Measurements from ENCODE around the gene IFNA5. TPM values are rescaled to one million over a fixed set of nuclear protein-coding genes. Genes with fewer than 3 reads are reported as not detected.

The IFNA5 gene
- total and polyA plus RNA-seq, 10 of the 15 experiments (the other 5 are each of a cell fraction or from before 2014, with no cell fraction given), result not detected

DNA sequence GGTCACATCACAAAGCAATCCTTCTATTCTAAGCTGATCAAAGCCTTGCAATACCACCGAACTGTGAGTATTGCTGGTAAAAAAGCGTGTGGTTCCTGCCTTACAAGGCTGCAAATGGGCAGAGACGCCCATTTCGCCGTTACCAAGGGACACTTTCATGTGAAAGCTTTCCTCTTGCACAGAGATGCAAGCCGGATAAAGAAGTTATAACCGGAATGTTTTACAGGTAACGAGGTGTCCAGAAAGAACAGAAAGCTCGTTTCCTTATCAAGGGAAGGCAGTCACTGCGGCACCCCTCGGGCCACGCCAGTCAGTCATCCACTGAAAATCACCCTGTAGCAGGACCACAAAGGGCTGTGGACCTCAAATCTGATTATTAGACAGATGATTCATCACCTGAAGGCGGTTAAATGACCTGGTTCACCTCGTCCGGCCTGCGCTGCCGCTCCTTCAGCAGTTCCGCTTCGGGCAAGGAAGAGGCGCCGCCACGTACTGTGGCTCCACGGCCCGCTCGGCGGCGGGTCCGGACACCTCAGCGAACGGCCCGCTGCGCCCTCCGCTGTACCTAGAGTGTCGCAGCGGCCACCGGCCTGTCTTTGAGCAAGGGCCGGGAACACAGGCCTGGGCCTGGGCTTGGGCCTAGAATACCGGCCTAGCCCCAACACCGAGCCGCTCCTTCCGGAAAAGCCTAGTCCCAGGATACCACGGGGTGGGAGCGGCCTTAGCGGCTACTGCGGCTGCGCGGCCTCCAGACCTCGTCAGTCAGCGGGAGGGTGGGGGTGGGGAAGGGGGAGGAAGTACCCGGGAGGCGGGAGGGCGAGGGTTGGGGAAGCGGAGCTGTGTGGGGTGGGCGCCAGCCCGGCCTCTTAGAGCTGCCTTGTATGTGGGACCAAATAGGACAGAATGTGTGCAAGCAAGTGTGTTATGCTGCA, 29.9 kb upstream of the IFNA5 start, which contains the start of gene KLHL9 (continued):
- TF ChIP-seq CBFB (IDR thresholded peaks at IDR 0.05; ENCODE audit: low read depth) (0 out of 2 replicates have a peak, but pooled peaks have one; percentile 23), SIX5 (IDR thresholded peaks at IDR 0.05; ENCODE audit: low read depth, low read length, severe bottlenecking) (no peak), STAT3 (IDR thresholded peaks at IDR 0.05; ENCODE audit: low read depth, low read length) (no peak), NR2F1 (conservative IDR thresholded peaks at IDR 0.05) (peak; percentile 65; the same call in 1 of the 2 replicates), MYB (IDR thresholded peaks at IDR 0.05; ENCODE audit: borderline replicate concordance, low read depth, low read length) (no peak), MEF2B (IDR thresholded peaks at IDR 0.05; ENCODE audit: partially characterized antibody, poor library complexity, severe bottlenecking) (peak; percentile 28), NKRF (conservative IDR thresholded peaks at IDR 0.05) (peak; percentile 90), ASH2L (IDR thresholded peaks at IDR 0.05; ENCODE audit: borderline replicate concordance, low read depth) (no peak), MLLT1 (IDR thresholded peaks at IDR 0.05) (0 out of 2 replicates have a peak, but pooled peaks have one; percentile 40), ATF3 (IDR thresholded peaks at IDR 0.05; ENCODE audit: borderline replicate concordance, extremely low read depth, low read depth, low read length) (no peak), BACH1 (IDR thresholded peaks at IDR 0.05; ENCODE audit: borderline replicate concordance) (peak; percentile 67; the same call in 1 of the 2 replicates), ZNF687 (IDR thresholded peaks at IDR 0.05) (peak; percentile 92), POLR2AphosphoS5 (IDR thresholded peaks at IDR 0.05; ENCODE audit: low read length) (peak; percentile 87), IKZF1 (conservative IDR thresholded peaks at IDR 0.05) (peak; percentile 92), SREBF2 (IDR thresholded peaks at IDR 0.05; ENCODE audit: low read length) (no peak), MXI1 (IDR thresholded peaks at IDR 0.05; ENCODE audit: low read depth, low read length) (peak; percentile 76)
- TF ChIP-seq, protein P1, sequence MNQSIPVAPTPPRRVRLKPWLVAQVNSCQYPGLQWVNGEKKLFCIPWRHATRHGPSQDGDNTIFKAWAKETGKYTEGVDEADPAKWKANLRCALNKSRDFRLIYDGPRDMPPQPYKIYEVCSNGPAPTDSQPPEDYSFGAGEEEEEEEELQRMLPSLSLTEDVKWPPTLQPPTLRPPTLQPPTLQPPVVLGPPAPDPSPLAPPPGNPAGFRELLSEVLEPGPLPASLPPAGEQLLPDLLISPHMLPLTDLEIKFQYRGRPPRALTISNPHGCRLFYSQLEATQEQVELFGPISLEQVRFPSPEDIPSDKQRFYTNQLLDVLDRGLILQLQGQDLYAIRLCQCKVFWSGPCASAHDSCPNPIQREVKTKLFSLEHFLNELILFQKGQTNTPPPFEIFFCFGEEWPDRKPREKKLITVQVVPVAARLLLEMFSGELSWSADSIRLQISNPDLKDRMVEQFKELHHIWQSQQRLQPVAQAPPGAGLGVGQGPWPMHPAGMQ (IDR thresholded peaks at IDR 0.05; ENCODE audit: borderline replicate concordance), result no peak
- TF ChIP-seq, protein P2, sequence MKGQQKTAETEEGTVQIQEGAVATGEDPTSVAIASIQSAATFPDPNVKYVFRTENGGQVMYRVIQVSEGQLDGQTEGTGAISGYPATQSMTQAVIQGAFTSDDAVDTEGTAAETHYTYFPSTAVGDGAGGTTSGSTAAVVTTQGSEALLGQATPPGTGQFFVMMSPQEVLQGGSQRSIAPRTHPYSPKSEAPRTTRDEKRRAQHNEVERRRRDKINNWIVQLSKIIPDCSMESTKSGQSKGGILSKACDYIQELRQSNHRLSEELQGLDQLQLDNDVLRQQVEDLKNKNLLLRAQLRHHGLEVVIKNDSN (IDR thresholded peaks at IDR 0.05; ENCODE audit: borderline replicate concordance, extremely low read length, insufficient read depth, low read depth, low read length), result no peak

All from GM12878 (cell line).